GM19463 (cell line): ENCODE data around the gene FRAT2.
A peak's percentile ranks its signal among the peaks of the same experiment; 100 is the strongest.

Experiments used
- ATAC-seq: cut with Tn5 transposase; IDR thresholded peaks from one replicate; pipeline ENCODE4 v1.9.1; 2021; ENCODE audit warnings: mild to moderate bottlenecking, moderate library complexity; ENCODE audit not compliant: unreplicated experiment

Gene FRAT2

DNA sequence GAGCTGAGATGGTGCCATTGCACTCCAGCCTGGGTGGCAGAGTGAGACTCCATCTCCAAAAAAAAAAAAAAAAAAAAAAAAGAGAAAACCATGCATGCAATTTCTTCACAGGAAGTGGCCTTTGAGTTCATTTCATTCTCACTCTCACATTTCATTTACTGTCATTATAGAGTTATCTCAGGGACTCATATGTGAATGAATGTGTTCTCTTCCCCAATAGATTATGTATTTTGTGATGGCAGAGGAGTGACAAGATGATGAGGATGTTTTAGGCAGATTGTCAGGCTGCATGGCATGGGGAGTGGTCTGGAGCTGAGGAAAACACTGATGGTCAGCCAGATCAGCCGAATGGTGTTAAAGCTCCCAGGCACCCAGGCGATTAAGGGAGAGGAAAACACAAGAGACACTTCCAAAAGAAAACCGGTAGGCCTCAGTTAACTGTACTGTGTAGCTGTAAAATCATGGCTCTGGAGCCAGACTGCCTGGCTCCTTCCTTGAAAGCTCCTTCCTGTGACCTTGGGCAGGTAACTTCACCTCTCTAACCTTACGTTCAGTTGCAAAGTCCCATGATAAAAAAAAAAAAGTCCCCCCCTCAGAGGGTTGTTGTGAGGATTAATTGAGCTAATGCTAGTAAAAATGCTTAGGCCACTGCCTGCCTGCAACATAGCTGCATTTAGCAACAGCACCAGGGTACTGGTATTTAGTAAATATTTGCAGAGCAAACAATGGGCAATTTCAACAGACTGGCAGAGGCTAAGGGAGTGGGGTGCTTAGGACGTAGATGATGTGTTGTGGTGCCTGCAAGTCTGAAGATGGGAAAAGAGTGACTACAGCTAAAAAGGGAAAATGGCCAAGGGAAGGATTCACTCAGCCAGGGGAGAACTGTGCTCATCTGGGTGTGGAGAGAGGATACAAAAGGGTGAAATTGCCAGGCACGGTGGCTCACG is 6.9 kb downstream of the FRAT2 start:
- no peak for ATAC-seq

- ATAC-seq = no peak
Observed at GRCh38 chr10:97325754-97326153, 8.8 kb downstream of the FRAT2 start.

- ATAC-seq = no peak
Observed at GRCh38 chr10:97323501-97323900, 11.0 kb downstream of the FRAT2 start.

DNA sequence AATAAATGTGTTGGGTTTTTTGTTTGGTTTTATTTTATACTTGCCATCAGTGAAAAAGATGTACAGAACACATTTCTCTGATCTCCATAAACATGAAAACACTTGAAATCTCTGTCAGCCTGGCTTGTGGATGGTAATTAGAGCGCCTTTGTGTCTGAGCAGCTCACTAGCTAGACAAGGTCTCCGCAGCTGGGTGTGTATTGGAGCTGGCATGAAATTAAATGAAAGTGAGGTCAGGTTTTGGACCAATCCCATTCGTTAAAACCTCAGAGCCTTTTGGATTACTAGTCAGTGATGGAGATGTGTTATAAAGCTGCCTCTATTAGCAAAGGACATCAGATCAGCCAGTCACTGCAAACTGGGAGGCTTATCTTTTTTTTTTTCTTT is 12.7 kb downstream of the FRAT2 start:
- ATAC-seq = no peak

GRCh38 chr10:97321032-97321803 is 13.3 kb downstream of the FRAT2 start:
- no peak for ATAC-seq

- ATAC-seq = no peak
Observed at GRCh38 chr10:97320480-97321031, 14.0 kb downstream of the FRAT2 start.

GRCh38 chr10:97319671-97320479 is 14.7 kb downstream of the FRAT2 start:
- peak; percentile 31 for ATAC-seq

DNA sequence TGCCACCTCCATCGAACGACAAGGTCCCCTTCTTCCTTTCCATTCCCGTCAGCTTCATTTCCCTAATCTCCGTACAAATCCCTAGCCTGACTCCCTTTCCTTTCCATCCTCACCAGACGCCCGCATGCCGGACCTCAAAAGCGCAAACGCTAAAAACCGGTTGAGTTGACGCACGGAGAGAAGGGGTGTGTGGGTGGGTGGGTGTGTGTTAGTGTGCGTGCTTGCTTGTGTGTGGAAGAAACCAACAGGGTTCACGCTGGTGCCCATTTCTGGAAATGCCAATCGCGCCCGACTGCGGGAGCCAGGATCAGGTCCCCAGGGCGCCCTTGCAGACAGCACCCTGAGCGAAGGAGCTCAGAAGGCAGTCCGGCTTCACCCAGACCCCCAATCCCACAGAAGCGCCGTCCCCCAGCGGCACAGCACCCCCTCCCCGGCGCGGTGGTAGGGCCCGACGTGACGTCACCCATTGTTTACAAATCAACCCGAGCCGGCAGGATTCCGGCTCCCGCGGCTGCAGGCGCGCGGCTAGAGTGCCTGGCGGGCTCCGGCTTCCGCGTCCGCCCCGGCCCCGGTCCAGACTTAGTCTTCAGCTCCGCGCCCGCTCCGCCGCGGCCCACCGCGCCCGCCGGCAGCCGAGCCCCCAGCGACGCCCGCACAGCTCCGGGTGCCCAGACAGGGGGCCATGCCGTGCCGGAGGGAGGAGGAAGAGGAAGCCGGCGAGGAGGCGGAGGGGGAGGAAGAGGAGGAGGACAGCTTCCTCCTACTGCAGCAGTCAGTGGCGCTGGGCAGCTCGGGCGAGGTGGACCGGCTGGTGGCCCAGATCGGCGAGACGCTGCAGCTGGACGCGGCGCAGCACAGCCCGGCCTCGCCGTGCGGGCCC is 15.5 kb downstream of the FRAT2 start, which contains the start of gene FRAT1:
Gene FRAT1 (plus strand): TSS at position 500 of the 880 bp plus-strand sequence. CDS start 183 bp downstream, at position 683.
- peak; percentile 79 for ATAC-seq

DNA sequence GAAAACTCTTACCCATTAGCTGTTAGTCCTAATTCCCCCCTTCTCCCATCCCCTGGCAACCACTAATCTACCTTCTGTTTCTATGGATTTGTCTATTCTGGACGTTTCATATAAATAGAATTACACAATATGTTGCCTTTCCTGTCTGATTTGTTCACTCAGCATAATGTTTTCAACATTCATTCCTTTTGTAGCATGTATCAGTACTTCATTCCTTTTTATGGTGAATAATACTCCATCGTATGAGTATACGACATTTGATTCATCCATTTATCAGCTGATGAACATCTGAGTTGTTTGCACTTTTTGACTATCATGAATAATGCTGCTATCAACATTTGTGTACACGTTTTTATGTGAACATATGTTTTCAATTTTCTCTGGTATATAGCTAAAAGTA is 19.9 kb downstream of the FRAT2 start:
- no peak for ATAC-seq

DNA sequence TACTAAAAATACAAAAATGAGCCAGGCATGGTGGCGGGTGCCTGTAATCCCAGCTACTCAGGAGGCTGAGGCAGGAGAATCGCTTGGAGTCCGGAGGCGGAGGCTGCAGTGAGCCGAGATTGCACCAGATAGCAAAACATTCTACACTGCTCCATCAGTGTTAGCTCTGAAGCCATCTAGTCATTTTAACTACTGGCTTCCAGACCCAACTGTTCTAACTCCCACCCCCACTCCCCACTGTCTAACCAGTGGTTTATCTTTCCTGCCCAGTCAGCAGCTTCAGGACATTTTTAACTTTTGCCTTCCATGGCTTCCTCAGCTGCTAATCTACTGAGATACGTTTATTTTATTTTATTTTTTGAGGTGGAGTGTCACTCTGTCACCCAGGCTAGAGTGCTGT is 21.6 kb downstream of the FRAT2 start:
- no peak for ATAC-seq

DNA sequence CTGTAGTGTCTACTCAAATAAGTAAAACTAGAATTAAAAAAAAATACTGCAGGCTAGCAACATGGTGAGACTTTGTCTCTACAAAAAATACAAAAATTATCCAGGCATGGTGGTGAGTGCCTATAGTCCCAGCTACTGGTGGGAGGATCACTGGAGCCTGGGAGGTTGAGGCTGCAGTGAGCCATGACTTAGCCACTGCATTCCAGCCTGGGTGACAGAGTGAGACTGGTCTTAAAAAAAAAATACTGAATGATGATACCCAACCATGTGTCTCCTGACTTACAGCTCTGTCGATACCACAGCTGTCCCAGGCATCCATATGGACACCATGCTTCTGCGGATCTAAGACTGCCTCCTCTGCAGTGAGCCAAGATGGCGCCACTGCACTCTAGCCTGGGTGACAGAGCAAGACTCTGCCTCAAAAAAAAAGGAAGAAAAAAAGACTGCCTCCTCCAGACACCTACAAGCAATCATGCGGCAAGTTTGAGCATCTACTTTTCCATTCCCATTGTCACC is 23.4 kb downstream of the FRAT2 start:
- no peak for ATAC-seq

- no peak for ATAC-seq
Observed at GRCh38 chr10:97307866-97308780, 26.4 kb downstream of the FRAT2 start.

DNA sequence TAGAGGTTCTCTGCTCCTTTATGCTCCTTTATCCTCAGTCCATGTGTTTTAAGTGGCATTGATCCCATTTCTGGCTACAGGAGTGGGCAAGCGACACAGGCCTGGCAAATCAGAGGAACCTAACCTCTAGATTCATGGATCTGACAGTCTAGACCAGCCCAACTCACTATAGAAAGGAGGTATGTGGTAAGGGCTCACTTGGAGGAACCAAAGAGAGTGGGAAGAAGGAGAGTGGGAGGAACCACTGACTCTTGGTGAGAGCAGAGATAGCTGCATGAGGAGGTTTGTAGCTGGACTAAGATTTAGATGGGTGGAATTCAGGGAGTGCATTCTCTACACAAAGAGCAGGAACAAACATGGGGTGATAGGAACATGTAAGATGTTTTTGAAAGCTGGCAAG is 27.1 kb downstream of the FRAT2 start:
- ATAC-seq = no peak

DNA sequence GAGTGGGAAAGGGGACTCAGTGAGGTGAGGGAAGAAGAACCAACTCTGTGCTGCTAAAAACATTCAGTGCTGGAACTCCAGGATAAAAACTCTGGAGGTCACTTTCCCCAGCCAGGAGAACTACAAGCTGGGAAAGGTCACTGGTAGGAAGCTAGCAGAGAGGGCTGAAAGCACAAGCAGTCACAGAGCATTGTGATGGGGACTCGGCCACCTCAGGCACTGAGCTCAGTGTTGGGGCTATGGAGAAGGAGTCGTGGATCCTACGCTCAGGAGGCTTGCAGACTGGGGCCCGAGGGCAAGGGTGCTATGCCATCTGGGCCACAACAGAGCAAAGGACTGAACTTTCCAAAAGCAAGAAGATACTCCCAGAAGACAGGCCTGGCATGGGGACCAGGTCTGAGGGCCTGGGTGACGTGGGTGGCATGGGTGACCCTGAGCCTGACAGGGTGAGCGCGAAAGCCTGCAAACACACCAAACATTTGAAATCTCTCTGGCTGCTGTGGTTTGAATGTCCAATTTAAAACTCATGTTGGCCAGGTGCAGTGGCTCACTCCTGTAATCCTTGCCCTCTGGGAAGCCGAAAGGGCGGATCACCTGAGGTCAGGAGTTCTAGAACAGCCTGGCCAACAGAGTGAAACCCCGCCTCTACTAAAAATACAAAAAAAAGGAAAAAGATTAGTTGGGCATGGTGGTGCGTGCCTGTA is 32.3 kb downstream of the FRAT2 start:
- no peak for ATAC-seq

GRCh38 chr10:97300980-97301379 is 33.5 kb downstream of the FRAT2 start:
- no peak for ATAC-seq

DNA sequence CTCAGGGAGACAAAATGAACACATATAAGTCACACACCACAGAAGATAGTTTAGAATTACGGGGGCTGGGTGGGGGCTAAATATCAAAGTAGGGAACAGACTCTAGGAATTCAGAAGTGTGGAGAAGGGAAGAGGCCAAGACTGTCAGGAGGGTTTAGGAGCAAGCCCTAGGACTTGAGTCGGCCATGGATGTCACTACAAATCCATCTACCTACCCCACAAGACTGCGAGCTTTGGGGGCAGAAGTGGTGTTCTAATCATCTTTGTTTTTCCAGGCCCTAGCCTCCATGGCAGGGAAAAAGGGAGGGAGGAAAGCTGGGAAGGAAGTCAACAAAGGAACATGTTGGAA is 36.3 kb downstream of the FRAT2 start:
- no peak for ATAC-seq

DNA sequence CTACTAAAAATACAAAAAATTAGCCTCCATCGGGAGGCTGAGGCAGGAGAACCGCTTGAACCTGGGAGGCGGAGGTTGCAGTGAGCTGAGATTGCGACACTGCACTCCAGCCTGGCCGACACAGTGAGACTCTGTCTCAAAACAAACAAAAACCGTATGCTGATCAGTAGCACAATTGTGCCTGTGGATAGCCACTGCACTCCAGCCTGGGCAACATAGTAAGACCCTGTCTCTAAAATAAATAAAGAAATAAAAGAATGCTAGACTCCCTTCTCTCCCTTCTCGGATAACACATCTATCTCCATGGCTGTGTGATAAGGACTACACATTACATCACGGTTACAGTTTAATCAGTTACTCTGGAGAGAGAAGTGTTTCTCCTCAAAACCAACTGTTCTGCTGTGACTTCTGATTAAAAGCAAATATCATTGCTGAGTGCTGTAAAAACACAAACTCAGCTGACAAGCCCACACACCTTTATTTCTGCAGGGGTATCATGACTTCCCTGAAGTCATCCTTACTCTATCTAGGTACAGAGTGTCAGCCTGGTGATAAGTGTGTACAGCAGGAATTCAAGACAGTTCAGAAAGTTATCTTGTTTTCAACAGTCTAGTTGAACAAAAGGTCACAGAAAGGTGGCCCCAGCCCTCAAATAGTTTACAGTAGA is 36.8 kb downstream of the FRAT2 start:
- ATAC-seq = no peak

DNA sequence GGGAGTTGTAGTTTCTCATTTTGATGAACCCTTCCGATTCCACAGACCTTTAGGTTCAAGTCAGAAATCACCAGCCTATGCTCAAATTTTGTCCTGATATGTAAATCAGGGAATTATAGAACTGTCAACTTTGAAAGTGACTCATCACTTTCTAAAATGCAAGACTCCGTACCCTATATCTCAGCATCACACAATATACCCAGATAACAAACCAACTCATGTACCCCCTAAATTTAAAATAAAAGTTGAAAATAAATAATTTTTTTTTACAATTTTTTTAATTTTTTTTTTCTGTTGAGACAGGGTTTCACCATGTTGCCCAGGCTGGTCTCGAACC is 41.7 kb downstream of the FRAT2 start:
- no peak for ATAC-seq
